Fibroblast of skin of right biceps (primary cell): ENCODE data around the gene SGCD.

Source experiments
- DNase-seq: peaks from one replicate; pipeline ENCODE4 v3.0.0-alpha.2; 2013

The SGCD gene

DNA sequence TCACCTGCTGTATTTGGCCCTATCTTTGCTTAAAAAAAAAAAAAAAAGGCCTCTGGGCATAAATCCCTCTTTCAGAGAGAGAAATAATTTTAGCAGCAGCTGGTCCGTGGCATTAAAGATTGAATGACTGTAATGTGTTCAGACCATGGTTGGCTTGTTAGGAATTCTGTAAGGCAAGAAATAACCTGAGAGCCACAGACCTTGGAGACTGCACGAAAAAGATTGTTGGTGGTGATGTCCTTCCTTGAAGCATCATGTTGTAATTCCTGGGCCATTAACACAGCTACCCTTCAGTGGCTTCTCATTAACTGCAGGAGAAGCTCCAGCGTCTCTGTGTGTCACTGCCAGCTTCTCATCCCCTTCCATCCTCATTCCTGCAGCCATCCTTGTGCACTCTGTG, 79.0 kb downstream of the SGCD start:
- DNase-seq: no peak

DNA sequence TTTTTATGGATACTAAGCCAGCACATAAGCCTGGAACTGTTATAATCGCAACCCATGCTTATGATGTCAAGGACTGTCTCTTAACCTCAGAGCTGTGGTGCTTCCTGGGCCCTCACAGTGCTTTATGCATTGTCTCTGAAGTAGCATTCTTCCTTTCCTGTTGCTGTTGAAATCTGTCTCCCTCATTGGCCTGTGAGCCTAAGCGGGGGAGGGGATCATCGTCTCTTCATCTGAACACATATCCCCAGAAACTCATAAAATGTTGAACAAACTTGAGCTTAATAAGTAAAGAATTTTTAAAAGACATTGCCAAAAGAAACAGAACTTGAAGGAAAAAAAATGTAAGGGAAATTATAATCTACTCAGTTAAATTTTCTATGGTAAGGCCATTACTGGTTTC, 80.3 kb downstream of the SGCD start:
- DNase-seq: peak; percentile 37

DNA sequence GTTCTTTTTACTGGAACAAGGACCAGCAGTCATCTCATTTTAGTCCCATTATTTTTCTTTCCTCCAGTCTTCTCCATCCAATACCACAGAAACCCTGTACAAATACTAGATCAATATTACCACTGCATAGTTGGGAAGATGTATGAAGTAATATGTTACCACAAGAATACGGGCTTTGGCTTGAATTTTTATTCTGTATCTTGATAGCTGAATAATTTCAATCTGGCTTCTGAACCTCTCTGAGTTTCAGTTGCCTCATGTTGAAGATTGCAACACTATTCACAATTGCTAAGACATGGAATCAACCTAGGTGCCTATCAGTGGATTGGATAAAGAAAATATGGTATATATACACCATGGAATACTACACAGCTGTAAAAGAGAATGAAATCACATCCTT, 82.9 kb downstream of the SGCD start:
- no peak for DNase-seq

DNA sequence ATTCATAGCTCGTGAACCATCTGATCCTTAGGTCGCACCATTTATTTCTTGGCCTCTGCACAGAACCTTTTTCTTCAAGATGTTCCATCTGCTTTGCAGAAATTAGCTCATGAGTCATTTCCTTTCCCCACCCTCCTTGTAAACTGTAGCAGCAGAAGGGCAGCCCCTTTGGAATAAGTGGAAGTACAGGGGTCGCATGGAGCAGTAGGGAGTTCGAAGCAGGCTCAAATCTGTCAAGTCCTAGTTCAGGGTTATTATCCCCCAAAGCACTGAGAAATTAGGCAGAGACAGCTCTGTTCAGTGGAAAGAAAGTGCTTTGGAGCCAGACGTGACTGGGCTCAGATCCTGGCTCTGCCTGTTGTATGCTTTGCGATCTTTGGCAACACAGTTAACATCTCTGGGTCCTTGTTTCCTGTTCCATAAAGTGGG, 84.2 kb downstream of the SGCD start:
- DNase-seq: peak; percentile 75

DNA sequence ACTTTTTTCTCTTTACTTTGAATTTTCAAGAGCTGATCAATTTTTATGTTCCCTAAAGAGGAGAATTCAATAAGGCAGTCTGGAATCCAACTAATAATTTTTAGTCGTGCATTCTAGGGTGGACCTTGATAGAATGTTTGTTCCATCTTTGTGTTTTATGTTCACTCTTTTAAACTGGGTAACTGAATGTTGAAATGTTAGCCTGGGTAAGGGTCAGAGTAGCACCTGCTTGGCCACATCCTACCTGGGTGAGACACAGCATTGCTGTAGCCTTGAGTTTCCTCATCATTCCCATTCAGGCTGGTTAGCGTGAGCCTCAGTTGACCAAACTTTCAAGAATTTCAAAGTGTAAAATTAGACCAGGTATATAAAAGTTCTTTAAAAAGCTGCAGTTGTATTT, 85.0 kb downstream of the SGCD start:
- no peak for DNase-seq

DNA sequence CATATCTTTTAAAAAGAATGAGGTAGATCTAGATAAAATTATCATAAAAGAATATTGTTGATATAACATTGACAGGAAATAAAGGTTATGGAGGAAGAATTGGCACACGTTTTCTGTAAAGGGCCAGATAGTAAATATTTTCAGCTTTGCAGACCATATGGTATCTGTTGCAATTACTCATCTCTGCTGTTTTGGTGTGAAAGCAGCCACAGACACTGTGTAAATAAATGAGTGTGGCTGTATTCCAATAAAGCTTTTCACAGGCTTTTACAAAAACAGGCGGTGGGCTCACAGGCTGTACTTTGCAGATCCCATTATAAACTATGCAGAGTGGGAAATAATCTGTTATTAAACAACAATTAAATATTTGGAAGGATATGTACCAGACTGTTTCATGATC, 87.4 kb downstream of the SGCD start:
- DNase-seq: peak; percentile 51

DNA sequence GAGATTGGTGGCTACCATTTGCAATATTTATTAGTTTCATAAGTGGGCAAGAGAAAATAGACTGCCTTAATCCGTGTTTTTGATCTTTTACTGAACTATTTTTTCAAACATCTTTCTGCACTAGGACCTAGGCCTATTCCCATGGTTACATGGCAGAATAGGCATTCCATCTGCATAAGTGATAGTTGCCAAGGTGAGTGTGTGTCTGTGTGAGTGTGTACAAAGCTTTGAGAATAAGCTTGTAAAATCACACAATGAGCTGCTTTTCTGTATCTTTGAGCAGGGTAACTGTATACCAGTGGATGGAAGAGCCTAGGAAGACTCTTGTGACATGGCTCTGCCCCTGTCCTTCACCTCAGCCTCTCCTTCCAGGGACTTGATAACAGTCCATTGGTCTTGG, 92.7 kb downstream of the SGCD start:
- DNase-seq: no peak

DNA sequence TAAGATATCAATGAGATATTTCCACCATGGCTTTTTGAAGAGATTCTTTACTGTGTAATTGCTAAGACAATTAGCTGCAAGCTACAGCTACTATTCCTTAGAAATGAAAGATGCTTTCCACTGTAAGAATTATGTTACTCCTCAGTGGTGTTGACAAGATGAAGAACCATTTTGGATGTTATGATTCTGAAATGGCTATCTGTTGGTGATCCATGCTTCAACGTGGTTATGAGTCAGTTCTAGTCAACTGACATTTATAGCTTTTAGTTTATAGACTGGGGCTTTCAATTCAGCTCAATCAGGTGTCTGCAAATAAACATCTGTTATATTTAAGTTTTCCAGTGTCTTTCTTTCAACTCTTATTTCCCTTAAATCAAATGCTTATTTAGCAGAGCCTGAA, 93.7 kb downstream of the SGCD start:
- peak; percentile 58 for DNase-seq

DNA sequence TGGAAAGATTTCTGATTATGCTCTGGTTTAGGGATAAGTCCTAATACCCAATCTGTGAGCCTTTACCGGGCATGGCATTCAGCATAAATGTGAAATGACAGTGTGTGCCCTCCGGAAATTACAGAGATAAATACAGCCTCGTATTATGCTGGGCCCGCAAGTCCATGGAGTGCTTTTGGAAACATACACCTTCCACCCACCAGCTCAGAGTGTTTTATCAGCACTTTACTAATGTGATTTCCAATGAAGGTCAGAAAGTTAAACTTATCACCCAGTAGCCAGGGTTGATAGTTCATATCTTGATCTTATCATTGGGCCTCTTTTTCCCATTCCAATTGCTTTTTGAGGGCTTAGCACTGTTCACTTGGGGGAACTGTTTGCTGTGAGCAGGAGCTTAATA, 94.8 kb downstream of the SGCD start:
- DNase-seq: no peak

DNA sequence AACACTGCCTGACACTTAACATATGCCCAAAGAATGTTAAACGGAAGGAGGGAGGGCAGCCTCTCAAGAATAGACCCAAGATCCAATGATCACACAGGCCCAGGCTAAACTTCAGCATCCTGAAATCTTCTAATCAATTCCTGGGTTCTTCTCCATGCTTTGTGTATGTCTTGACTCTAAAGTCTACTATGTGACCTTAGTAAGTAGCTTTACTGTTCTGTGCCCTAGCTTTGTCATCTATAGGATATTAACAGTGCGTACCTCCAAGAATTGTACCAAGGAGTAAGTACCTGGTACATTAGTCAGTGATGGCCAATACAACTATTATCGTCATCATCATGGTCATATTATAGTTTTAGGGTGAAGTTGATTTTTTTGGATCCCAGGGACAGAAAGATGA, 96.6 kb downstream of the SGCD start:
- no peak for DNase-seq

DNA sequence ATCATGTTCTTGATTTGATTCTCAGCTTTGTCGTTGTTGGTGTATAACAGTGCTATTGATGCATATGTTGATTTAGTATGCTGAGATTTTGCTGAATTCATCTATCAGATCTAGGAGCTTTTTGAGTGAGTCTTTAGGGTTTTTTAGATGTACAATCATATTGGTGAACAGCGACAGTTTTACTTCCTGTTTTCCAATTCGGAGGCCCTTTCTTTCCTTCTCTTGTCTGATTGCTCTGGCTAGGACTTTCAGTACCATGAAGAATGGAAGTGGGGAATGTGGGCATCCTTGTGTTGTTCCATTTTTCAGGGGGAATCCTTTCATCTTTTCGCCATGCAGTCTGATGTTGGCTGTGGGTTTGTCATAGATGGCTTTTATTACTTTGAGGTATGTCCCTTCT, 100.4 kb downstream of the SGCD start:
- no peak for DNase-seq

DNA sequence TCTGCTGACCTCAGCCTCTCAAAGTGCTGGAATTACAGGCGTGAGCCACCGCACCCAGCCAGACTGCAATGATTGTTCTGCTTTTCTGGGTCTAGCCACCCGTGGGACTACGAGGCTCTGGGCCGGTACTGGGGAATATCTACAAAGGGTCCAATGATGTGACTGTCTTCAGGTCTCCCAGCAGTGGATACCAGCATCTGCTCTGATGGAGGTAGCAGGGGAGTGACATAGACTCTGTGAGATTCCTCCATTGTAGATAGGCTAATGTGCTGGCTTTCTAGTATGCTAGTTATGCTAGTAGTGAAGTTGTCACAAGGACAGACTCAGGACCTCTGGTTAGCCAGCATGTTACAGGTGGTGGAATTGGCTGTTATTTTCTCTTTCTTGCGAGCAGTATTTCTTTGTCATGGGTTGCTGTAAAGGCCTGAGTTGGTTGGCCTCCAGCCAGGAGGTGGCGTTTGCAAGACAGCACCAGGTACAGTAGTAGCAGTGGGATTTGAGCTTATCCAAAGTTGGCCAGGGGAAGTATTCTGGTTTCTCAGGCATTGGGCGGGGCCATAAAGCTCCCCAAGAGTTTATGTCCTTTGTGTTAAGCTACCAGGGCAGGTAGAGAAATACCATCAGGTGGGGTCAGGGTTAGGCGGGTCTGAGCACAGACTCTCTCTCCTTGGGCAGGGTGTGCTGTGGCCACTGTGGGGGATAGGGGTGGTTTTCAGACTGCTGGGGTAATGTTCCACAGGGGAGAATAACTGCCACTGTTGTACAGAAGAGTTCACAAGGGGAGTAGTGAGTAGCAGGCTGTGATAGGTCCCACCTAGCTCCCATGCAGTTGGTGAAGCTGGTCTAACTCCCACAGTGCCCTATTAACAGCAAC, 105.2 kb downstream of the SGCD start:
- DNase-seq: no peak

DNA sequence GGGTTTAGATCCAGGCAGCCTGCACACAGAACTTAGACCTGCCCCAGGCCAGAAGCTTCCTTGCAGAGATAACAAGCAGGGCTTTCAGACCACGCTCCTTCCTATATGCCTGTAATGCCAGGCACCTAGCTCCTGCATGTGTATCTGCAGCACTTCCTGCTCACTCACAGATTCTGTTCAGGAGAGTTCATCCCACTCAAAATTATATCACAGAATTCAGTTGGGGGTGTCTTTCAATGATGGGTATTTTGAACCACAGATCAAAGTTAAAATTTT, 105.8 kb downstream of the SGCD start:
- DNase-seq: no peak

DNA sequence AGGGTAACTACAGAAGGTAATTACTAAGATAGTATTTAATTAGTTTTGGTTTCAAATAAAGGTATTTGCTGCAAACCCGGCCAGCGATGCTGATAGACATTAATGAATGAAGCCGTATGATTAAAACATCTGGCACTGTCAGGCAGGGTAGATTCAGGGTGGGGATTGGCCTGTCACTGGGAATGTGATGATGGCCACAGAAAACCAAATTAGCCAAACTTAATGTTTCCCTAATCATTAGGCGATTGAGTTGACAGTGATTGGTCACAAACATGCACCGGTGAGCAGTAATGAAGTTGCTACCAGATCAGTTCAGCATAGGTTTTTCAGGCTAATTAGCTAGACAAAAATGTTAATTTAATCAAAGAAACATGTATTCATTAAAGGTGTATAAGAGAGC, 107.5 kb downstream of the SGCD start:
- DNase-seq: no peak

DNA sequence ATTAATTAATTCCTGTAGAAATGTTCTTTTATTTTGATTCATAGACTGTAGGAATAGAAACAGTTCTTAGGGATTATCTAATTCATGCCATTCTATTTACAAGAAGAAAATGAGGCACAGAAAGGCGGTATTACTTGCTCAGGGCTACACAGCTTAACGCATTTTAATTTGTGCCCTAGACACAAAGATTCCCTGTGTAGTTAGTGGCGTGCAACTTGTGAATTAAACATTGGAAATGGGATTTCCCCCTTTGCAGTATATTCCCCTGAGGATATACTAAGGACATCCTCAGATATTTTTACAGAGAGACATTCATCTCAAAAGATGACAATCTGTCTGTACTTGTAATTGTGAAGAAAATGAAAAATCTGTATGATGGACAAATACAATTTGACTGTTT, 108.1 kb downstream of the SGCD start:
- DNase-seq: no peak

DNA sequence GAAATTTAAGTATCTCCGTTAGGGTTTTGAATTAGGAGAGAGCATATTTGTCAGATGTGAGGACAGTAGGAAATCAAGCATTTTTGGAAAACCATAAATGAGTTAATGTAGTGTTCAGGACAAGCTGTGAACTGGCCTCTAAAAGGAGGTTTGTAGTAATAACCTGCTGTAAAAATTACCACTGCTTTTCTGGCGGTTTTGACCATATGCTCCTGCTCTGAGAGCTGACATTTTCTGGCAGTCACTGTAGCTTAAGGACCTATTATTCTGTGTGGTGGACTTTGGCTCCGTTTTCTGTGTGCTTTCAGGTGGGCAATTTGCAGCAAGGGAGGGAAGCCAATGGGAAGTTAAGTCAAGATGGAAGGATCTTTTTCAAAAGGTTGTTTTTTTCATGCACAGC, 111.1 kb downstream of the SGCD start:
- no peak for DNase-seq

DNA sequence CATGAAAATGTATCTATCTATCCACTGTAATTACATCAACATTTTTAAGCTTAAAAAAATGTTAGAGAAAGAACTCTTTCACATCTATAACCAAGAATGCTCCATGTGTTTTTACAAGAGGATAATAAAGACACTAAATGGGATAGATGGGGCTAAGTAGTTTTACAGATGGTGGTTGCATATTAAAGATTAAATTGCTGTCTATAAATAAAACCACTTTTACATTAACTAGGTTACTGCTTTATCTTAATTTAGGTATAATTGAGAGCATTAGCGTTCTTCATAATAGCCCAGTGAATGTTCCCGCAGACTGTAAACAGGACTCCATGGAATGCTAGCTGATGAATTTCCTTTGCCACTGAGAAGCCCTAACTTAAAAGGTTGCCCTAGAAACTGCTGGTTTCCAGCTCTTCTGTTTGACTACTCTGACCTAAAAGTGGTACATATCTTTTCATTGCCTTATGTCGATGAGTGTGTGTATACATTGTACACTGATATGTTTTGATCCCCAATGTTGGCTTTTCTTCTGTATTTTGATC, 117.9 kb downstream of the SGCD start:
- DNase-seq: no peak

DNA sequence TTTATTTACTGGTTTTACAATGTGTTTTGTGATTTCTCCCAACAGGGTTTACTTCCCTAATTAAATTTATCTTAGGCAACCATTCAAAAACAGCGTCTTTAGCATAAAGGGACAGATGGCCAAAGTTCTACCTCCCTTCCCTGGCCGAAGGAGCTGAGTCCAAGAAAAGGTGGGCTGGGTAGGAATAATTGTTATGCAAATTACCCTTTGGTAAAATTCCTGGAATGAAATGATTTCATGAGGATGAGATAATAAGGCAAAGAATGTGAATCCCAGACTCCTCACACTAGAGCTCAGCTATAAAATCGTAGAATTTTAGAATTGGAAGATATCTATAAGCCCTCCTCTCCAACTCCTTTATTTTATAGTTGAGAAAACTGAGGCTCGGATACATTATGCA, 119.6 kb downstream of the SGCD start:
- DNase-seq: no peak

DNA sequence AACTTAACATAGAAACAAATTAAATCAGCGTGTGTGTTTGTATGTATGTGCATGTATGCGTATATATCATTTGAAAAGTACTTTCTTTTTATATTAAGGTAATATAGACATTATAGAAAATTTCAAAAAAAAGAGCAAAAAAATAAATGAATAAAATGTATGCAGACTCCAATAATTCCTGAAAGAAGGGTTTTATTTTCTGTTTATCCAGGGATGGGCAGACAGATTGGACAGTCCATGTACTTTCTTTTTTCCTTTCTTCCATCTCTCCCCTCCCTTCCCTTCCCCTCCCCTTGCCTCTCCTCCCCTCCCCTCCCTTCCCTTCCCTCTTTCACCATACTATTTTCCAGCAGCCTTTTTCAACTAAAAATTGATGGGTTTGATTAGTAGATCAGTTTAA, 123.8 kb downstream of the SGCD start:
- no peak for DNase-seq

DNA sequence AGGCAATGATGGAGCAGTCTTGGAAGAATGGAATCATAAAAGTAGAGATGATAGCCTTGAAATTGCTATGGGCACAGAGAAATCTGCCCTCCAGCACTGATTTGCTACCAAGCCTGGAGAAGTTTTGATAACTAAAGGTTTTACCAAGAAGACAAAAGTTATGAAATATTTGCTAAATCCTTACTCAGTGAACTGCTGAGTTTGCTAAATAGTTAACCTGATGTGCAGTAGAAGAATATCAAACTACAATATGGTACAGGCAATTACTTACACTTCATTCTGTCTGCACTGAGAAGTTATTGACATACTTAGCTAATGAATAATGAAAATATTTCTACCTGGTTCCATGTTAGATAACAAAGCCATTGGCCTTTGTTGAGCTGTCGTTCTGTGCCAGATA, 124.5 kb downstream of the SGCD start:
- DNase-seq: no peak

DNA sequence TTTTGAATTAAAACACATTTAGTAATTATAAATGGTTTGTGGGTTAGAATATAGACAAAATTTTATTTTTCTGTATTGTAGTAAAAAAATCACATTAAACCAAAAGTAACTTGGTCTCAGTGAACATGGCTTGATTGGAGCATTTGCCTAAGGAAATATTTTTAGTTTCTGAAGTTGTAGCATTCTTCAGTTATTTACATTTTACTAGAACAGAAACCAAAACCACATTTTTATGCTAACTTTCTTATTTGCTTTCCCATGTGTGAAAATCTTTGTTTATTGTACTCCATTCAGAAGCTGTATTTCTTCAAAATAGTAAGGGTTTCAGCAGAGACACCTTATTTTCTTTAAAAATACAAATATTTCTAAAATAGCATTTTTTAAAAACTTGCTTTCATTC, 129.9 kb downstream of the SGCD start:
- DNase-seq: no peak

DNA sequence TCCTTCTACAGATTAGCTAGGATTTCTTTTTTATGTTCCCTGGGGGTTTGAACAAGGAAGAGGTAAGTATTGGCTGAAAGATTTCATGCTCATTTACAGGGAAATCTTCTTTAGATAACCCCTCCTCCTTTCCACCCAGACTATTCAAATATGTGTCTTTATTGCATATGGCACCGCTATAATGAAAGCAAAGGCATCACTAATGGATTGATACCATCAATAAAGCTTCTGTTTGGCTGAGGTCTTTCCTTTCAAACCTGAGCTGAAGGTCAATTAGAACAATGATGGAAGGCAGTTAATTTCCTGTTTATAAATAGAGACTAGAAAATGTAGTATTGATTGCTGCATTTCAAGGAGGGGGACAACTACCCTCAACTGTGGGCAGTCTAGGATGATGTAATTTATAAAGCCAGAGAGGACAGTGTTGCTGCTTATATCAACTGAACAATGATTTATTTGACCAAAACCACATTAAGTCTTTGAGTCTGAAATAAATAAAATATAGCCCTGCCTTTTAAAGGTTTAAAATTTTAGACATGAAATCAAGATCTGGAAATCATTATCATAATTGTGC, 132.9 kb downstream of the SGCD start:
- DNase-seq: no peak

DNA sequence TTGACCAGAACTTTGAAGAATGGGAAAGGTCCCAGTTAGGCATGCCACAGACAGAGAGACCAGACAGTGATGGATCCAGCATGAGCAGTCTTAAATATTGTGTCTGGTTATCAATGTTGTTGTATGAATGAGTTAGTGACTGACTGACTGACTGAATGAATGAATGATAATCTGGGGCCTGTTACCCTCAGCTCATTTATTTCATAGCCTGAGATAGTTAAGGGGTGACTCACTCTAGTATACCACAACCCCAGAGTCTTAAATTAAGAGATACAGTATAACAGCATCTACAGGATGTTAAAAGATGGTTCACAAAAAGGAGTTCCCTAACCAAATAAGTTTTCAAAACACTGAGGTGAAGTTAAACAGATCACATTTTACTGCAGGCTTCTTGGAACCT, 133.5 kb downstream of the SGCD start:
- peak; percentile 70 for DNase-seq

DNA sequence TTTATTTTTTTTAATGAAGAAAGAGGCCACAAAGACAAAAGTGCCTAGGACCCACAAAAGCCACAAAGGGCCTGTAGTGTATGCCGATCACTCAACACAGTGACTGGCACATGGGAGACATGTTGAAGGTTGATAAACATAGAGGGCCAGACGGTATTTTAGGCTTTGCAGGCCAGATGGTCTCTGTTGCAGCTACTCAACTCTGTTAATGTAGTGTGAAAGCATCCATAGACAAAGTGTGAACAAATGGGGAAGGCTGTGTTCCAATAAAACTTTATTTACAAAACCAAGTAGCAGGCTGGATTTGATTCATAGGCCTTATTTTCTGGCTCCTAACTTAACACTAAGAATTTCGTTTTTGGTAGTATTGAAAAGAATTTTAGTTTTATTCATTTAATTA, 139.9 kb downstream of the SGCD start:
- no peak for DNase-seq

DNA sequence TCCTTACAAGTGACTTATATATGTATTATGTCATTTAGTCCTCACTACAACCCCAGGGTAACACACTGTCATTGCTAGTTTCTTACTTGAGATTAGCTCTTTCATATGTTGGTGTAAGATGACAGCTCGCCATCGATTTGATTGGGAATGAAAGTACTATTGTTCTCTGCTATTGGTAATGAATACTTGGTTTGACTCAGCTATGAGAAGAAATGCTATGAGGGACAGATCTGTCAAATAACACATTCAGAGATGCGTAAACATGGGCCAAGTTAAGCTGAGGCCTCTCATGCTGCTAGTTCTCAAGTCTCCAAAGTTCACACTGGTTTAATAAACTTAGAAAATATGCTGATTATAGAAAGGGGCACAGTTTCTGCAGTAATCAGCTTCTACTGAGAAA, 142.7 kb downstream of the SGCD start:
- no peak for DNase-seq
